Panc1 (cell line): ENCODE results near the gene DCTN3.

Experiments used
- POLR2AphosphoS5 ChIP-seq: IDR thresholded peaks from 2 replicates; pipeline ENCODE4 v1.6.1; 2012; ENCODE audit warnings: mild to moderate bottlenecking, low read depth, low read length, moderate library complexity
- SIN3A ChIP-seq: IDR thresholded peaks from 2 replicates; pipeline ENCODE4 v1.6.1; 2012; ENCODE audit warnings: low read depth, mild to moderate bottlenecking, low read length, moderate library complexity, borderline replicate concordance; ENCODE audit not compliant: insufficient read depth
- TCF7L2 ChIP-seq: IDR thresholded peaks from 2 replicates; pipeline ENCODE4 v1.6.1; 2011; ENCODE audit warnings: mild to moderate bottlenecking, low read depth, low read length, inconsistent platforms
- TF ChIP-seq, protein P1 (sequence below): fragments of 450-650 bp; IDR thresholded peaks from 2 replicates; pipeline ENCODE4 v1.5.1; 2017; ENCODE audit warnings: mild to moderate bottlenecking
- TF ChIP-seq, protein P2 (sequence below), 2 experiments: IDR thresholded peaks; 2 replicates each; pipeline ENCODE4 v1.6.1; 2011 to 2012; ENCODE audit warnings: low read depth in 2 of 2, control low read depth in 1 of 2, low read length in 1 of 2, mild to moderate bottlenecking in 1 of 2, moderate library complexity in 1 of 2; ENCODE audit not compliant: insufficient read depth in 1 of 2

DNA sequence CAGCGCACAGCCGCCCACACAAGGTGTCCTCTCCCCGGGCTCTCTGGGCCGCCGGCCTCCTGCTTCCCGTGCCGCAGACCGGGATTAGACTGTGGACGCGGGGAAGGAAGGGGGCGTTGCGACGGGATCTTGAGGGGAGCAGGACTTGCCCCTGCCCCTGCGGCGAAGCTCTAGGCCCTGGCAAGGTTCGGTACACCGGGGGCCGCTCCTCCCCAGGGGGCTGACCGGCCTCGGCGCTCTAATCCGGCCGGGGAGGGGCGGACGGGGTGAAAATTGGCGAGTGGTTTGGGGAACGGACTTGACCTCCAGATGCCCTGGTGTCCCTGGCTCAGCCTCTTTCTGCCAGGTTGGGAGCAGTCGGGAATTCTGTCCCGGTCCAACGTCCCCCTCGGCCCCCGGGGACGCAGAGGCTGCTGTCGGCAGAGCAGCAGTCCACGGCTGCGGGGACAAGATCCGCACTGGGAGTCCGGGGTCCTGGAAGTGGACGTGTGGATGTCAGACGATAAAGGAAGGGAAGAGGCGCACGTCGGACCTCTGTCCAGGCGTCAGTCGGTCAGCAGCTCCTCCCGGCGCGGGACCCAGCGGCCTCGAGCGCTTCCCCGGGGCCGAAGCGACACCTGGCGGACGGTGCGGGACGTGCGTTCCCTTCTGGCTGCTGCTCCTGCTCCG, 28.9 kb downstream of the DCTN3 start:
- no peak for TF ChIP-seq POLR2AphosphoS5
- TF ChIP-seq, protein P1, sequence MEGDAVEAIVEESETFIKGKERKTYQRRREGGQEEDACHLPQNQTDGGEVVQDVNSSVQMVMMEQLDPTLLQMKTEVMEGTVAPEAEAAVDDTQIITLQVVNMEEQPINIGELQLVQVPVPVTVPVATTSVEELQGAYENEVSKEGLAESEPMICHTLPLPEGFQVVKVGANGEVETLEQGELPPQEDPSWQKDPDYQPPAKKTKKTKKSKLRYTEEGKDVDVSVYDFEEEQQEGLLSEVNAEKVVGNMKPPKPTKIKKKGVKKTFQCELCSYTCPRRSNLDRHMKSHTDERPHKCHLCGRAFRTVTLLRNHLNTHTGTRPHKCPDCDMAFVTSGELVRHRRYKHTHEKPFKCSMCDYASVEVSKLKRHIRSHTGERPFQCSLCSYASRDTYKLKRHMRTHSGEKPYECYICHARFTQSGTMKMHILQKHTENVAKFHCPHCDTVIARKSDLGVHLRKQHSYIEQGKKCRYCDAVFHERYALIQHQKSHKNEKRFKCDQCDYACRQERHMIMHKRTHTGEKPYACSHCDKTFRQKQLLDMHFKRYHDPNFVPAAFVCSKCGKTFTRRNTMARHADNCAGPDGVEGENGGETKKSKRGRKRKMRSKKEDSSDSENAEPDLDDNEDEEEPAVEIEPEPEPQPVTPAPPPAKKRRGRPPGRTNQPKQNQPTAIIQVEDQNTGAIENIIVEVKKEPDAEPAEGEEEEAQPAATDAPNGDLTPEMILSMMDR = no peak
- TF ChIP-seq, protein P2, sequence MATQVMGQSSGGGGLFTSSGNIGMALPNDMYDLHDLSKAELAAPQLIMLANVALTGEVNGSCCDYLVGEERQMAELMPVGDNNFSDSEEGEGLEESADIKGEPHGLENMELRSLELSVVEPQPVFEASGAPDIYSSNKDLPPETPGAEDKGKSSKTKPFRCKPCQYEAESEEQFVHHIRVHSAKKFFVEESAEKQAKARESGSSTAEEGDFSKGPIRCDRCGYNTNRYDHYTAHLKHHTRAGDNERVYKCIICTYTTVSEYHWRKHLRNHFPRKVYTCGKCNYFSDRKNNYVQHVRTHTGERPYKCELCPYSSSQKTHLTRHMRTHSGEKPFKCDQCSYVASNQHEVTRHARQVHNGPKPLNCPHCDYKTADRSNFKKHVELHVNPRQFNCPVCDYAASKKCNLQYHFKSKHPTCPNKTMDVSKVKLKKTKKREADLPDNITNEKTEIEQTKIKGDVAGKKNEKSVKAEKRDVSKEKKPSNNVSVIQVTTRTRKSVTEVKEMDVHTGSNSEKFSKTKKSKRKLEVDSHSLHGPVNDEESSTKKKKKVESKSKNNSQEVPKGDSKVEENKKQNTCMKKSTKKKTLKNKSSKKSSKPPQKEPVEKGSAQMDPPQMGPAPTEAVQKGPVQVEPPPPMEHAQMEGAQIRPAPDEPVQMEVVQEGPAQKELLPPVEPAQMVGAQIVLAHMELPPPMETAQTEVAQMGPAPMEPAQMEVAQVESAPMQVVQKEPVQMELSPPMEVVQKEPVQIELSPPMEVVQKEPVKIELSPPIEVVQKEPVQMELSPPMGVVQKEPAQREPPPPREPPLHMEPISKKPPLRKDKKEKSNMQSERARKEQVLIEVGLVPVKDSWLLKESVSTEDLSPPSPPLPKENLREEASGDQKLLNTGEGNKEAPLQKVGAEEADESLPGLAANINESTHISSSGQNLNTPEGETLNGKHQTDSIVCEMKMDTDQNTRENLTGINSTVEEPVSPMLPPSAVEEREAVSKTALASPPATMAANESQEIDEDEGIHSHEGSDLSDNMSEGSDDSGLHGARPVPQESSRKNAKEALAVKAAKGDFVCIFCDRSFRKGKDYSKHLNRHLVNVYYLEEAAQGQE (IDR thresholded peaks at IDR 0.05; ENCODE audit: insufficient read depth in 1 of 2, low read depth in 2 of 2, low read length in 1 of 2) = peak in 1 of 2 experiments; percentile 72; a peak in 2 of 4 replicates
- TF ChIP-seq TCF7L2 = no peak
- TF ChIP-seq SIN3A = no peak
